IPS-15b (cell line): Measurements from ENCODE around the gene RGS7BP.

Experiments
- H3K27me3 ChIP-seq: one replicate; pipeline ENCODE4 v1.6.1; 2013; ENCODE audit warnings: low read length; ENCODE audit not compliant: control insufficient read depth, insufficient read depth
- H3K36me3 ChIP-seq: one replicate; pipeline ENCODE4 v1.6.1; 2013; ENCODE audit warnings: low read length; ENCODE audit not compliant: control insufficient read depth, insufficient read depth
- H3K4me1 ChIP-seq: one replicate; pipeline ENCODE4 v1.6.1; 2013; ENCODE audit warnings: mild to moderate bottlenecking, low read length; ENCODE audit not compliant: control insufficient read depth, insufficient read depth
- H3K4me3 ChIP-seq: one replicate; pipeline ENCODE4 v1.5.1; 2013; ENCODE audit warnings: low read depth, low read length
- H3K9ac ChIP-seq: one replicate; pipeline ENCODE4 v1.6.1; 2013; ENCODE audit warnings: low read depth, mild to moderate bottlenecking, low read length
- H3K9me3 ChIP-seq: one replicate; pipeline ENCODE4 v1.6.1; 2013; ENCODE audit warnings: mild to moderate bottlenecking, low read length; ENCODE audit not compliant: control insufficient read depth, insufficient read depth

The RGS7BP gene

DNA sequence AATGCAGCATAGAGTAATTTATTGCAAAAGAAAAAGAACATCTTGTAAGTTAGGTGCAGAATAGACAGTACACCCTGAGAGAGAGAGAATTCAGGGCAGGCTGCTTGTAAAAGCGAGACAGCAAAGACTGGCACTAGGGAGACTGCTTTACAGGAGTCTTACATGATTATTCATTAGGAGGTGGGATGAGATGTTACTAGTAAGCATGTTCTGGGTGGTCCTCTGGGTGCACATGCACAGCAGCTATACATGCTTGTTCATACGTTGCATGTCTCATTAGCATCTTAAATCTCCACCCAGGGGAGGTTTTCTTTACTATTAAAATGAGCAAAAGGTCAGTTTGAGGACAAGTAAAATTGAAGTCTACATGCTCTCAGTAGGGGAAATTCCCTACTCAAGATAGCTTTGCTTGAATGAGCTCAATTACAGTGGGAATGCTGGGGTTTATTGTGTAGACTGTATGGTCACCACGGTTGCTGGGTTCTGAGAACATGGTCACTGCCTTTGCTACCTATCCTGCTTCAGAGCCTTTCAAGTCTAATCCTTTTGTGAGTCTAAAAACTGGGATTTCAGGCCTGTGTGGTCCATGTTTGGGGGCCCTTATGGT, 60.6 kb downstream of the RGS7BP start:
- H3K4me3 ChIP-seq, result no peak overlapping the region
- H3K36me3 ChIP-seq, result no peaks in the 10 kb centered on the region
- H3K9me3 ChIP-seq, result no peaks in the 10 kb centered on the region
- no peaks in the 10 kb centered on the region for H3K27me3 ChIP-seq
- no peaks in the 10 kb centered on the region for H3K4me1 ChIP-seq
- H3K9ac ChIP-seq, result no peak overlapping the region

DNA sequence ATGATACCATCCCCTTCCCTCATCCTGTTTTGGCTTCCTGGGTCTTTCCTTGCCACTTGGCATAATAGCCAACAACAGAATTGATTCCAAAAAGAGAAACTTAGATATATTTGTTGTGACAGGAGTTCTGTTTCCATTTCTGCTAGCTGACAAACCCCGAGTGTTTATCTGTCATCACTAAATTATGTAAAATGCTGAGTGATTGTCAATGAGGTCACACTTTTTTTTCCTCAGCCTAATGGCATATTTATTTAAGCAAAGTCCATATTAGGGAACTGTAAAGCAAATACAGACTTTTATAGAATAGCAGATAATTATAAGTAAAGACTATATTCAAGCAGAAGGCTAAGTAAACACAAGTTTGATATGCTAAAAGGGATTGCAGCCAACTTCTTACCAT, 64.0 kb downstream of the RGS7BP start:
- no peaks in the 10 kb centered on the region for H3K36me3 ChIP-seq
- H3K9ac ChIP-seq, result no peak overlapping the region
- H3K4me3 ChIP-seq, result no peak overlapping the region
- H3K9me3 ChIP-seq, result no peaks in the 10 kb centered on the region
- H3K4me1 ChIP-seq, result no peaks in the 10 kb centered on the region
- H3K27me3 ChIP-seq, result no peaks in the 10 kb centered on the region

DNA sequence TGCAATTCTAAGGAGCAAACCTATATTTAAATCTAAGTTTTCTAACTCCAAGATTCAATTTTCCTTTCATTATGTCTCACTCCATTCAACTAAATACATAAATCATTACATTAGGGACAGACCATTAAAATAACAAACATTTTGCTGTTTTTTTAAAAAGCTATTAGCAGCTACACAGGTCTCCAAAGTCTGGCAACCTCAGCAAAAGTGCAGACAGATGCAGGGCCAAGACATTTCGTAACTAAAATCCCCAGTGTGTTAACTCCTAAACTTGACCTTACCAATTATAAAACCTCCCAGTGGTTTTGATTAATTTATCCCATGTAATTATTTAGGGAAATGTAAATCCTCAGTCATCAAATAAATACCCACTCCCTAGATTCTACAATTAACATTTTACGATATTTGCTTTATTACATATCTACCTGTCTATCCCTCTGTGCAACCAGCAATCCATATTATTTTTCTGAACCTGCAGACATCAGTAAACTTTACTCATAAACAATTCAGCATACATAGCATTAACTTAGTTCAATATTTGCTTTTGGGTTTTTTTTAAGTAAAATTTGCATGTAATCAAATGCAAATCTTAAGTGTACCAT, 64.7 kb downstream of the RGS7BP start:
- no peaks in the 10 kb centered on the region for H3K4me1 ChIP-seq
- H3K36me3 ChIP-seq, result no peaks in the 10 kb centered on the region
- H3K4me3 ChIP-seq, result no peak overlapping the region
- H3K9ac ChIP-seq, result no peak overlapping the region
- H3K9me3 ChIP-seq, result no peaks in the 10 kb centered on the region
- H3K27me3 ChIP-seq, result no peaks in the 10 kb centered on the region

DNA sequence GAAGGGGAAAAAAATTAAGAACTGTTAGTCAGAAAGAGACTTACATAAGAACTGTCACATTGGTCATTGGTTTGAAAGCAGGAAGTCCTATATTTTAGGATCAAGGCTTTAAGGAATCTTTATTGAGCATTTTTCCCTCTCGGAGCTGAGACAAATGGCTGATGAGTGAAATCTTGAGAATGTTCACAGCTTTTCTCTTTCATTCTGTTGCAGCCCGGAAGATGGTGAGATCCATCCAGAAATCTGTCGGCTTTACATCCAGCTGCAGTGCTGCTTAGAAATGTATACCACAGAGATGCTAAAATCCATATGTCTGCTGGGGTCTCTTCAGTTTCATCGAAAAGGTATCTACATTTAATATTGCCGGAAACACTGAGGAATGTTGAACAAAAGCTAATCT, 69.7 kb downstream of the RGS7BP start:
- H3K4me1 ChIP-seq, result no peaks in the 10 kb centered on the region
- no peak overlapping the region for H3K9ac ChIP-seq
- H3K27me3 ChIP-seq, result no peaks in the 10 kb centered on the region
- no peak overlapping the region for H3K4me3 ChIP-seq
- H3K36me3 ChIP-seq, result no peaks in the 10 kb centered on the region
- no peaks in the 10 kb centered on the region for H3K9me3 ChIP-seq

DNA sequence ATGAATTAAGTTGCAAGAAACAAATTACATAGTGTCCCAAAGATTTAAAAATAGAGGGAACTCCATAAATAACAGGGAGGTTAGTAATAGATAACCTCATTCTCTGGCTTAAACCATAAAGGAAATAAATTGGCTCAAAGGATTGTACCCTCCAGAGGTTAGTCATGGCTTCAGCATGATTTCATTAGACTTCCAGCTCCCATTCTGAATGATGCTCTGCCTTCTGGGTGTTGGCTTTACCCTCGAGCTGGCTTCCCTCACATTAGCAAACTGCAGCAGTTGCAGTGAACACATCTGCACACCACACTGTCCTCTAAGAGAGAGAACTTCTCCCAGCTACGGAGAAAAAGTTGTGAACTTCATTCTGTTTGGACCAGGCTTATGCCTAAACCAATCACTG, 70.4 kb downstream of the RGS7BP start:
- Histone ChIP-seq H3K36me3 (no peaks in the 10 kb centered on the region), H3K4me1 (no peaks in the 10 kb centered on the region), H3K4me3 (no peak overlapping the region), H3K9me3 (no peaks in the 10 kb centered on the region), H3K9ac (no peak overlapping the region), H3K27me3 (no peaks in the 10 kb centered on the region)

DNA sequence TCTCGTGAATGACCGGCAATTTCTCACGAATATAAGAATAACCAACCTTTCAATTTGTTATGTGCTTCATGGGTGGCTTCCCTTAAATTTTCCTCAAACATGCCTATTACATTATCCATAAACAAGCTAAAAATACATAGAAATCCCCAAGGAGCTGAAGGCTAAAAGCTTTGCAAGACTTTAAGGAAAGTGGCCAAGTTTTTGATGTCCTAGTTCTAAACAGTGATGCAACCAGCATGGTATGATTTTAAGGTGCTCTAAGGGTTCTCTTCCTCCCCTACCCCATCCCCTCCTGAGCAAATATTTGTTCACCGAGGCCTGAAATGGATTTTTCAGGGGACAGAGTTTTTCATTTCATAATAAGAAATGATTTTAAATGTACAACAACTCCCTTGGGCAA, 79.8 kb downstream of the RGS7BP start:
- Histone ChIP-seq H3K36me3 (no peaks in the 10 kb centered on the region), H3K4me1 (no peaks in the 10 kb centered on the region), H3K9ac (no peak overlapping the region), H3K27me3 (no peaks in the 10 kb centered on the region), H3K9me3 (no peaks in the 10 kb centered on the region), H3K4me3 (no peak overlapping the region)

DNA sequence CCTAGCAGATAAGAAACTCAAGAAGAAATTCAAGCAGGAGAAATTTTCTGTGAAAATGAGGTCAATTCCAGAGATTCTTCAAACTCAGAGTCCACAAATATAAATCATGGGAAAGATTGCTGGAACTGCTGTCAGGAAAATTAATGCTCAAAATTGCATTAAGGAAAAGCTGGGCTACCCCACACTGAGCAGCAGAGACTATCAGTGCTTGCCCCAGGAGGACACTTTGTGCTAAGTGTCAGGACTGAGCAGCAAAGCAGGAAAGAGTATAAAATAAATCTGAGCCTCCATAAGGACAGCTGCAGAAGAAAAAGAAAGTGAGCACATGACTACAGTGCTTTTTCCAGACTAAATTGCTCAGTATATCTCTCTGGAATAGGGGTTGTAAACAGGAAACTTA, 81.6 kb downstream of the RGS7BP start:
- H3K4me1 ChIP-seq, result no peaks in the 10 kb centered on the region
- no peaks in the 10 kb centered on the region for H3K9me3 ChIP-seq

DNA sequence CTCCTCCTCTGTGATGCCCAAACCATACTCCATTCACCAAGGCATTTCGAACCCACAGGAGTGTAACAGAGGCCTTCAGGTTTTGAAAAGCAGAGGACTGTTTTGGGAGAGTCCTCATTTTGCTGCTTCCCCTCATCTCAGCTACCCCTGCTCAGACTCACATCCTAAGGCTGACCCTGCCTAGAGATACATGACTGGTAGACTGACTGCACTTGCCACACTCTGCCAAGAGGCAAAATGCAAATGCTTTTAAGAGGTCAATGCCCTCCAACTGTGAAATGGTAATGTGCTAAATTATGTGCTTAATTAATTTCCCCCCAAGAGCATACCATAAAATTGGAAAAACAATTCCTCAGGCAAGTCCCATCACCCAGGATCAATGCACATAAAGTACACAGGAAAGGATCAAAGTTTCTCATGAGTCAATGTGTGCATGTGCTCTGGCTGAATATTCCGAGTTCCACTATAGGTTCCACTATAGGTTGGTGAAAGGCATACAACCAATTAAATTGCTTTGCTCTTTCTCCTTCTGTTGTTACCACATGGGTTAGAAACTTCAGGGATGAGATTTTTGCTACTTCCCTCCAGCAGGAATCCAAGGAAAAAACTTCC, 87.0 kb downstream of the RGS7BP start:
- Histone ChIP-seq H3K4me3 (no peak overlapping the region), H3K36me3 (no peaks in the 10 kb centered on the region), H3K9ac (no peak overlapping the region), H3K4me1 (peaks cover 12% of the 10 kb centered on the region), H3K9me3 (no peaks in the 10 kb centered on the region), H3K27me3 (no peaks in the 10 kb centered on the region)

More for the DNA sequence above, 81.6 kb downstream of the RGS7BP start:
- Histone ChIP-seq H3K36me3 (no peaks in the 10 kb centered on the region), H3K27me3 (no peaks in the 10 kb centered on the region), H3K9ac (no peak overlapping the region), H3K4me3 (no peak overlapping the region)

DNA sequence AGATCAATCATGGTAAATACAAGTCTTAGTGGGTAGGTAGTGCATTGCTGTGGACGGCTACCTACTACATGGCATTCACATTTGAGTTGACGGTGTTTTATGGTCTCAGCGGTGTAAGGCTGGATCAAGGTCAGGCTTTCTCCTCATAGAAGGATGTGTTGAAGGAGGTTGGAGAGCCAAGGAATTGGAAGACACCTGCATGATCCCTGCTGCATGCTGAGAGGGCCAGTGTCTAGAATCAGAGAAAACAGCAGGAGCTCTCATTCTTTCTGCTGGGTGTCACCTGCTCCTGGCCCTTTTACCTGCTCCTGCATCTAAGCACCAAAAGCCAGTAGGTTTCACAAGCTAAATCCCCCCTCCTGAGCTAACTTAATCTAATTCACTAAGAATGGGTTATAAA, 88.2 kb downstream of the RGS7BP start:
- Histone ChIP-seq H3K36me3 (no peaks in the 10 kb centered on the region), H3K4me1 (peaks cover 12% of the 10 kb centered on the region), H3K9me3 (no peaks in the 10 kb centered on the region), H3K9ac (no peak overlapping the region), H3K27me3 (no peaks in the 10 kb centered on the region), H3K4me3 (no peak overlapping the region)

DNA sequence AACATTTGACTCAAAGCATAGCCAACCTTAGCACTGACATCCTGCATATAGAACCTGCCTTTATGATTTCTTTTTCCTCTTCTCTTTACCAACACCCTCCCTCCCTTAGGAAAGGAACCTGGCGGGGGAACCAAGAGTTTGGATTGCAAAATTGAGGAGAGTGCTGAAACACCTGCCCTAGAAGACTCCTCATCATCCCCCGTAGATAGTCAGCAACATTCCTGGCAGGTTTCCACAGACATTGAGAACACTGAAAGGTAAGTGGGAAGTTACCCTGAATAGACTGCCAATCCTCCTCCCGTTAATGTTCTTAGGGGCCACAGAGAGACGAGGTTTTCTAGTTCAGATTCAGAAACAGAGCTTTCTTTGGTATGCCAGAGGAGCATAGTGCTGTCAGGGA, 88.8 kb downstream of the RGS7BP start:
- Histone ChIP-seq H3K4me3 (no peak overlapping the region), H3K36me3 (no peaks in the 10 kb centered on the region), H3K4me1 (peaks cover 12% of the 10 kb centered on the region), H3K9ac (no peak overlapping the region), H3K27me3 (no peaks in the 10 kb centered on the region), H3K9me3 (no peaks in the 10 kb centered on the region)

DNA sequence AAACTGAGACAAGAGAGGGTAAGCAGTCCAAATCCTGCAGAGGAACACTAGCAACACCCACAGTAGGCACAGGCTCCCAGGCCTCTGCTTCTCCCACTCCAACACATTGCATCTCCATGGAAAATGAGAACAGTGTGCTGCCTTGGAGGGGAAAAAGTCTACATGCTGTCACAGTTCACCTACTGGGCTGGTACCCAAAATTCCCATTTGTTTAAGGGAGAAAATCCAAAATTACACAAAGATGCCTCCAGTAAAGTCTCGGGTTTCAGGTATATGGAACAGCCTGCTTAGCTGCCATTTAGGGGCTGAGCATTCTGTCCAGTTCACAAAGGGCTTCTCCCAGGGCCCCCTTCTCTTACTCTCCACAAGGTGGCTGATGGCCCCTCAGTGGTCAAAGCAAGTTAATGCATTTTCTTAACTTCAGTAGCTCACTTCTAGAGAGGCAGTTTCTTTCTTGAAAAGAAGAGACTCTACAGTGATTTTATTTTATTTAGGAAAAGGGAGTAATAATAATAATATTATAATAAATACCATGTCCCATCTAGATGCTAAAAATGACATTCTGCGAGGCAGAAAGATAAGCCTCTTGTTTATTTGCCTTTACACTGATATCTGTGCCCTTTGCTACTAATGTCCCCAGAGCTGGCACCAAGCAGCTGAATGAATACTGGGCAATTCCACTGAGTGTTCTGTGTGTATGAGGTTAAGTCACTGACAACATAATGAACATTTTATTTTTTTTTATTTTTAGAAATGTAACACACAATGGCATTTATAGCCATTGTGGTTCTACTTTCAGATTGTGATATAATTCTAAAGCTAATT, 89.4 kb downstream of the RGS7BP start:
- H3K36me3 ChIP-seq, result no peaks in the 10 kb centered on the region
- H3K9me3 ChIP-seq, result no peaks in the 10 kb centered on the region
- H3K27me3 ChIP-seq, result no peaks in the 10 kb centered on the region
- peaks cover 12% of the 10 kb centered on the region for H3K4me1 ChIP-seq
- H3K4me3 ChIP-seq, result no peak overlapping the region
- H3K9ac ChIP-seq, result no peak overlapping the region

DNA sequence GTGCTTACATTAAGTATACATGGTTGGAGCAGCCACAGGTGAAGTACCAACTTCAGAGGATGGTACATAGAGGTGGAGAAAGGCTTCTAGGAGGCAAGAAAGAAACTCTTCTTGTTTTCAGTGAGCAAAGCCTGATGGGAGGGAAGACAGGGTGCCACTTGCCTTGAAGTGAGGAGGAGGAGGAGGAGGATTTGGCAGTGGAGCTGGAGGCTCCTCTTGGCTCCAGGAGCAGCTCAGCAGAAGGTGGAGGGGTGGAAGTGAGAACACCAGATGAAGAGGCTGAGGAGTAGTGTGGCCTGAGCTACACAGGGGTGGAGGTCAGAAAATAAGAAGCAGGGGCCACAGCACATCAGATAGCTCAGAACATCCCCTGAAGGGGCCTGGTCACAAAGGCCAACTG, 93.4 kb downstream of the RGS7BP start:
- no peaks in the 10 kb centered on the region for H3K27me3 ChIP-seq

More for the DNA sequence above, 93.4 kb downstream of the RGS7BP start:
- H3K9ac ChIP-seq, result no peak overlapping the region
- H3K9me3 ChIP-seq, result no peaks in the 10 kb centered on the region
- no peak overlapping the region for H3K4me3 ChIP-seq
- H3K36me3 ChIP-seq, result no peaks in the 10 kb centered on the region
- no peaks in the 10 kb centered on the region for H3K4me1 ChIP-seq
